Effector memory CD4-positive, alpha-beta T cell (primary cell): ENCODE results near the gene SLCO4C1.

Experiments used
- DNase-seq, 3 donors: peaks; one replicate each; pipeline ENCODE4 v3.0.0-alpha.2; 2020
- H3K27ac ChIP-seq: 2 replicates; pipeline ENCODE4 v1.7.0; 2013; ENCODE audit warnings: mild to moderate bottlenecking, low read length, moderate library complexity; ENCODE audit not compliant: insufficient read depth, poor library complexity, severe bottlenecking
- H3K27me3 ChIP-seq: replicated peaks from 2 replicates; pipeline ENCODE4 v1.7.0; 2013; ENCODE audit warnings: mild to moderate bottlenecking, low read length; ENCODE audit not compliant: insufficient read depth, control insufficient read depth, poor library complexity, severe bottlenecking
- H3K36me3 ChIP-seq: 2 replicates; pipeline ENCODE4 v1.7.0; 2013; ENCODE audit warnings: mild to moderate bottlenecking, low read length, moderate library complexity; ENCODE audit not compliant: control insufficient read depth, insufficient read depth
- H3K4me1 ChIP-seq: 2 replicates; pipeline ENCODE4 v1.7.0; 2013; ENCODE audit warnings: low read length, mild to moderate bottlenecking; ENCODE audit not compliant: control insufficient read depth, insufficient read depth, poor library complexity, severe bottlenecking
- H3K4me3 ChIP-seq: 2 replicates; pipeline ENCODE4 v1.7.0; 2013; ENCODE audit warnings: low read length, low read depth, mild to moderate bottlenecking; ENCODE audit not compliant: insufficient read depth, poor library complexity, severe bottlenecking
- H3K9me3 ChIP-seq: 2 replicates; pipeline ENCODE4 v1.7.0; 2013; ENCODE audit warnings: mild to moderate bottlenecking, low read length, moderate library complexity; ENCODE audit not compliant: control insufficient read depth

SLCO4C1 gene

GRCh38 chr5:102277144-102277543 is 18.9 kb downstream of the SLCO4C1 start:
- no peak for DNase-seq
- Histone ChIP-seq H3K27me3 (no peaks in the 10 kb centered on the region), H3K27ac (no peak overlapping the region), H3K4me3 (no peak overlapping the region), H3K9me3 (no peaks in the 10 kb centered on the region), H3K36me3 (no peaks in the 10 kb centered on the region), H3K4me1 (no peaks in the 10 kb centered on the region)

DNA sequence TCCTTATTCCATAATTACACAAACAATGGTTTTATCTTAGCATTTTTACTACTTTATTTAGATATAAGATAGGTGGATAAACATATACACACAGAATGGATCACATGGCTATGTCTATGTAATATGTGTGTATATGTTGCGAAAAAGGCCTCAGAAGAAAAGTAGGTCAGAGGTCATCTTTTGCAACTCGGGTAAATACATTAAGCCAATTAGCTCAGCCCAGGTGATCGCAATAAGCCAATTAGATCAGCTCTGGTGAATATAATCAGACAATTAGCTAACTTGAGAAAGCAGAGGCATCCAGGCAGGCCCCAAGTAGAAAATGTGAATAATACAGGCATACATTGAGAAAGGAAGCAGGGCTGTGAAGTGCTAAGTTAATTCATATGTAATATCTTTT is 24.3 kb downstream of the SLCO4C1 start:
- no peaks in the 10 kb centered on the region for H3K36me3 ChIP-seq
- no peaks in the 10 kb centered on the region for H3K9me3 ChIP-seq
- no peak overlapping the region for H3K4me3 ChIP-seq
- H3K27ac ChIP-seq, result no peak overlapping the region
- no peaks in the 10 kb centered on the region for H3K27me3 ChIP-seq
- no peak for DNase-seq
- no peaks in the 10 kb centered on the region for H3K4me1 ChIP-seq

DNA sequence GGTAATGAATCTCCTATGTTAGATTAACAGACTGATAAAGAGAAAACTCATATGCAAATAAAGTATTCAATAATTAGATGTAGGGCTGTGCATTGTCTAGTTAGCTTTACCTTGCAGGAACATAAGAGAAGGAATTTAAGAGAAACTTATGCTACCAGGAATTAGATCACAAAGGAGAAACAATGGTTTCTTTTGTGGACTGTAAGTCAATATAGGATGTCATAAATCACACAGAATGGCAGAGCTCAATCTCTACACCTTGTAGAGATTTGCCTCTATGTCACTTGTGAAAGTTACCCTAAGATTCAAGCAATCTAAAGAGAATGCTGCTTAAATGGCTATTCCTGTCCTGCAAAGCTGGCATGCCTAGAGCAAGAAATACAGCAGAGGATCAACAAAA is 26.0 kb downstream of the SLCO4C1 start:
- DNase-seq, result no peak
- Histone ChIP-seq H3K36me3 (no peaks in the 10 kb centered on the region), H3K4me3 (no peak overlapping the region), H3K9me3 (no peaks in the 10 kb centered on the region), H3K27ac (no peak overlapping the region), H3K27me3 (no peaks in the 10 kb centered on the region), H3K4me1 (no peaks in the 10 kb centered on the region)

GRCh38 chr5:102262688-102263087 is 33.4 kb downstream of the SLCO4C1 start:
- Histone ChIP-seq H3K27me3 (no peaks in the 10 kb centered on the region), H3K4me1 (no peaks in the 10 kb centered on the region), H3K4me3 (no peak overlapping the region), H3K27ac (no peak overlapping the region), H3K36me3 (no peaks in the 10 kb centered on the region), H3K9me3 (no peaks in the 10 kb centered on the region)
- DNase-seq, result no peak

- DNase-seq, result no peak
- Histone ChIP-seq H3K36me3 (no peaks in the 10 kb centered on the region), H3K4me1 (no peaks in the 10 kb centered on the region), H3K4me3 (no peak overlapping the region), H3K27me3 (no peaks in the 10 kb centered on the region), H3K27ac (no peak overlapping the region), H3K9me3 (no peaks in the 10 kb centered on the region)
Observed at GRCh38 chr5:102249381-102249780, 46.7 kb downstream of the SLCO4C1 start.

GRCh38 chr5:102243213-102243612 is 52.9 kb downstream of the SLCO4C1 start:
- no peak for DNase-seq
- no peaks in the 10 kb centered on the region for H3K9me3 ChIP-seq

DNA sequence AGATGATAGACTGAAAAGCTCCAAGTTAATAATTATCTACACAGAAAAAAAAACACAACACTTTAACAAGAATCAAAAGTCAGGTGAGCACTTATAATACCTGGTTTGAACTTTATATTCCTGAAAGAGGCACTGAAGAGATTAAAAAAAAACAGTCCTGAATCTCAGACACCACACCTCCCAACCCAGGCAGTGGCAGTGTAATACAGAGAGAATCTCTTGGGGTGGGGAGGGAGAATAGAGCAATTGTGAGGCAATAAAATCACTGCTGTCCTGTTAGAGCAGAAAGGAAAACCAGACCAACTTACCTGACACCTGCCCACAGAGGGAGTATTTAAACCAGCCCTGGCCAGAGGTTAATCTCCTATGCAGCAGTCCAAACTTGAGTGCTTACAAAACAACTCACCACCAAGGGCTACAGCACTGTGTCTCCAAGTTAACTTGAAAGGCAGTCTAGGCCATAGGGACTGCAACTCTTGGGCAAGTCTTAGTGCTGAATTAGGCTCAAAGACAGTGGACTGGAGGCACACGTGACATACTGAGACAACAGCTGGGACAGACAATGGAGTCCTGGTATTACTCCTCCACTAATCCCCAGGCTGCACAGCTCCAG is 54.2 kb downstream of the SLCO4C1 start:
- no peak for DNase-seq
- no peaks in the 10 kb centered on the region for H3K4me1 ChIP-seq
- no peaks in the 10 kb centered on the region for H3K9me3 ChIP-seq
- no peak overlapping the region for H3K4me3 ChIP-seq
- no peaks in the 10 kb centered on the region for H3K36me3 ChIP-seq
- H3K27me3 ChIP-seq, result no peaks in the 10 kb centered on the region
- no peak overlapping the region for H3K27ac ChIP-seq

More at GRCh38 chr5:102243213-102243612, 52.9 kb downstream of the SLCO4C1 start:
- H3K4me3 ChIP-seq, result no peak overlapping the region
- H3K36me3 ChIP-seq, result no peaks in the 10 kb centered on the region
- no peaks in the 10 kb centered on the region for H3K4me1 ChIP-seq
- H3K27ac ChIP-seq, result no peak overlapping the region
- H3K27me3 ChIP-seq, result no peaks in the 10 kb centered on the region

GRCh38 chr5:102231693-102232619 is 64.1 kb downstream of the SLCO4C1 start:
- no peaks in the 10 kb centered on the region for H3K36me3 ChIP-seq
- H3K4me3 ChIP-seq, result no peak overlapping the region
- H3K9me3 ChIP-seq, result no peaks in the 10 kb centered on the region
- no peak for DNase-seq
- H3K27ac ChIP-seq, result no peak overlapping the region
- H3K4me1 ChIP-seq, result no peaks in the 10 kb centered on the region
- no peaks in the 10 kb centered on the region for H3K27me3 ChIP-seq

GRCh38 chr5:102229685-102230084 is 66.4 kb downstream of the SLCO4C1 start:
- Histone ChIP-seq H3K27ac (no peak overlapping the region), H3K4me1 (no peaks in the 10 kb centered on the region), H3K27me3 (no peaks in the 10 kb centered on the region), H3K9me3 (no peaks in the 10 kb centered on the region), H3K36me3 (no peaks in the 10 kb centered on the region), H3K4me3 (no peak overlapping the region)
- DNase-seq, result no peak

DNA sequence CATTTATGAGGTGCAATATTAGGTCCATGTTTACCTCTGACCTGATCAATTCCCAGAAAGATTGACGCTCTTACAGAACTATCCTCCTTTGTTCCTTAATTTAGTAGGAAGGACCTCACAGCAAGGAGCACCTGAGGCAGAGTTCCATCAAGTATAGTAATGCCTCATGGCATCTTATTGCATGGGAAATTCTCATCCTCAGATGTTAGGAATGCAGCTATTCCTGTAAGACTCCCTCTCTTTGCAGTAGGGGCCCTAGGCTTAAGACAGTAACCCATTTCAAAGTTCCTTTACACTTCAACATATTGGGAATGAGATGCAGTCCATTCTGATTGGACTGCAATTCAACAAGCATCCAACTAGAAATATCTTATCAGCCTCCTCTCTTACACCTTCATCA is 69.8 kb downstream of the SLCO4C1 start:
- no peak for DNase-seq
- Histone ChIP-seq H3K36me3 (no peaks in the 10 kb centered on the region), H3K9me3 (no peaks in the 10 kb centered on the region), H3K27ac (no peak overlapping the region), H3K4me3 (no peak overlapping the region), H3K27me3 (no peaks in the 10 kb centered on the region), H3K4me1 (no peaks in the 10 kb centered on the region)
